ENCODE data around the gene HECA. TPM values are rescaled to one million over a fixed set of nuclear protein-coding genes. Genes with fewer than 3 reads are reported as not detected.

The HECA gene
- total and polyA plus RNA-seq, 10 of the 15 experiments (the other 5 are each of a cell fraction or from before 2014, with no cell fraction given): 0.52 to 7.2 (median 2.7) TPM

- TF ChIP-seq IRF5 (IDR thresholded peaks at IDR 0.05; ENCODE audit: borderline replicate concordance) (no peak), TCF7 (IDR thresholded peaks at IDR 0.05; ENCODE audit: borderline replicate concordance) (no peak), CHD2 (IDR thresholded peaks at IDR 0.05; ENCODE audit: borderline replicate concordance, low read depth, low read length) (no peak), IRF4 (IDR thresholded peaks at IDR 0.05; ENCODE audit: low read depth, low read length) (no peak), EGR1 (IDR thresholded peaks at IDR 0.05; ENCODE audit: borderline replicate concordance in 1 of 2, low read depth in 2 of 2, low read length in 2 of 2) (no peak), RFX5 (IDR thresholded peaks at IDR 0.05; ENCODE audit: low read depth, low read length) (no peak), NFYA (IDR thresholded peaks at IDR 0.05; ENCODE audit: borderline replicate concordance, low read depth, low read length) (no peak), NRF1 (conservative IDR thresholded peaks at IDR 0.05; ENCODE audit: low read depth, low read length) (no peak), RELA (IDR thresholded peaks at IDR 0.05; ENCODE audit: borderline replicate concordance, partially characterized antibody) (peak; percentile 83), STAT3 (IDR thresholded peaks at IDR 0.05; ENCODE audit: low read depth, low read length) (no peak), ZSCAN29 (IDR thresholded peaks at IDR 0.05) (no peak), ZZZ3 (IDR thresholded peaks at IDR 0.05; ENCODE audit: control insufficient read depth, insufficient read length, low read depth) (no peak), CEBPB (IDR thresholded peaks at IDR 0.05; ENCODE audit: borderline replicate concordance in 1 of 2, low read depth in 2 of 2, low read length in 2 of 2) (no peak), MAX (IDR thresholded peaks at IDR 0.05; ENCODE audit: low read depth, low read length) (no peak; the same call in 1 of the 2 replicates), POLR2AphosphoS5 (IDR thresholded peaks at IDR 0.05; ENCODE audit: low read length) (0 out of 2 replicates have a peak, but pooled peaks have one; percentile 32), TARDBP (IDR thresholded peaks at IDR 0.05; ENCODE audit: borderline replicate concordance) (no peak), HSF1 (IDR thresholded peaks at IDR 0.05; ENCODE audit: low read depth, low read length) (no peak), HDGF (IDR thresholded peaks at IDR 0.05) (no peak), CREM (IDR thresholded peaks at IDR 0.05; ENCODE audit: low read depth) (peak; percentile 99), PAX8 (IDR thresholded peaks at IDR 0.05) (no peak), ETV6 (conservative IDR thresholded peaks at IDR 0.05 in 1 of 2, IDR thresholded peaks at IDR 0.05 in 1 of 2; ENCODE audit: borderline replicate concordance in 1 of 2, low read depth in 1 of 2) (no peak), TCF3 (IDR thresholded peaks at IDR 0.05; ENCODE audit: borderline replicate concordance, insufficient read depth, low read depth, low read length) (no peak), NBN (IDR thresholded peaks at IDR 0.05) (peak; percentile 100), PML (IDR thresholded peaks at IDR 0.05; ENCODE audit: low read length) (no peak), USF2 (IDR thresholded peaks at IDR 0.05; ENCODE audit: borderline replicate concordance, low read depth, low read length) (no peak; the same call in 1 of the 2 replicates), RBBP5 (conservative IDR thresholded peaks at IDR 0.05) (no peak), HCFC1 (IDR thresholded peaks at IDR 0.05; ENCODE audit: low read length) (no peak), SREBF2 (IDR thresholded peaks at IDR 0.05; ENCODE audit: low read length) (no peak; the same call in 1 of the 2 replicates), BCL11A (IDR thresholded peaks at IDR 0.05; ENCODE audit: low read depth, low read length) (no peak), CREB1 (IDR thresholded peaks at IDR 0.05; ENCODE audit: low read depth) (peak; percentile 100)
These were observed at the start of gene HECA (continued) for GRCh38 chr6:139134817-139135577.
